ENCODE results near the gene ZFP1. TPM values are rescaled to one million over a fixed set of nuclear protein-coding genes. Genes with fewer than 3 reads are reported as not detected.
"Not testable (repeated sequence)": the region's sequence is repeated elsewhere in the genome, so short reads cannot be mapped to it uniquely, and the experiment has no call there.

Gene ZFP1
- total RNA-seq, 2 donors from 2014 or later, result 9.1 to 10.2 TPM

DNA sequence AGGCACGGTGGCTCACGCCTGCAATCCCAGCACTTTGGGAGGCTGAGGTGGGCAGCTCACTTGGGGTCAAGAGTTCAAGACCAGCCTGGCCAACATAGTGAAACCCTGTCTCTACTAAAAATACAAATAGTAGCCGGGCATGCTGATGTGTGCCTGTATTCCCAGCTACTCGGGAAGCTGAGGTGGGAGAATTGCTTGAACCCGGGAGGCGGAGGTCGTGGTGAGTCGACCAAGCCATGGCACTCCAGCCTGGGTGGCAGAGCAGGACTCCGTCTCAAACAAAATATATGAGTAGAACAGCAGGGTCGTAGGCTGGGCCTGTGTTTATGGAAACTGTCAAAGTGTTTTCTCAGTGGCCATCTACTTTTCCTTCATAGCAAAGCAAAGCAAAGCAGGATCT is 63.0 kb downstream of the ZFP1 start:
- not testable (repeated sequence) for DNase-seq (ENCODE audit: low spot score)

DNA sequence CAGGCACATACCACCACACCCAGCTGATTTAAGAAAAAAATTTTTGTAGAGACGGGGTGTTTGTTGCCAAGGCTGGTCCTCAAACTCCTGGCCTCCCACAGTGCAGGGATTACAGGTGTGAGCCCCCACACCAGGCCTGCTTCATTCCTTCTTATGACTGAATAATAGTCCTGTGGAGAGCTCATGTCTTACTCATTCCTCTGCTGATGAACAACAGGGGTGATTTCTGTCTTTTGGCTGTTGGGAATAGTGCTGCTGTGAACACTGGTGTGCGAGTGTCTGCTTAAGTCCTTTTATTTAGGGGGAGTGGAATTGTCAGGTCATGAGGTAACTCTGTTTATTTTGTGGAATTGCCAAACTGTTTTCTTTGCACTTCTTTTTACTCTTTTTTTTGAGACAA is 67.8 kb downstream of the ZFP1 start:
- no peak for DNase-seq (ENCODE audit: low spot score)
- intact Hi-C loops (cut with DNase I), result no loop called here

More for the DNA sequence above, 63.0 kb downstream of the ZFP1 start:
- intact Hi-C loops (cut with DNase I), result not testable (repeated sequence)

DNA sequence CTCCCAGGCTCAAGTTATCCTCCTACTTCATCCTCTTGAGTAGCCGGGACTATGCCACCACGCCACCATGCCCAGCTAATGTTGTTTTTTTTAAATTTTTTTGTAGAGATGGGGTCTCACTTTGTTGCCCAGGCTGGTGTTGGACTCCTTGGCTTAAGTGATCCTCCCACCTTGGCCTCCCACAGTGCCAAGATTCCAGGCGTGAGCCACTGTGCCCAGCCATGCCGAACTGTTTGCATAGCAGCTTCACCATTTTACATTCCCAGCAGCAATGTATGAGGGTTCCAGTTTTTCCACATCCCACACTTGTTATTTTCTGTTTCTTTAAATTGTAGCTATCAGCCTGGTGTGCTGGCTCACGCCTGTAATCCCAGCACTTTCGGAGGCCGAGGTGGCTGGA is 68.3 kb downstream of the ZFP1 start:
- DNase-seq (ENCODE audit: low spot score), result no peak
- intact Hi-C loops (cut with DNase I), result no loop called here

DNA sequence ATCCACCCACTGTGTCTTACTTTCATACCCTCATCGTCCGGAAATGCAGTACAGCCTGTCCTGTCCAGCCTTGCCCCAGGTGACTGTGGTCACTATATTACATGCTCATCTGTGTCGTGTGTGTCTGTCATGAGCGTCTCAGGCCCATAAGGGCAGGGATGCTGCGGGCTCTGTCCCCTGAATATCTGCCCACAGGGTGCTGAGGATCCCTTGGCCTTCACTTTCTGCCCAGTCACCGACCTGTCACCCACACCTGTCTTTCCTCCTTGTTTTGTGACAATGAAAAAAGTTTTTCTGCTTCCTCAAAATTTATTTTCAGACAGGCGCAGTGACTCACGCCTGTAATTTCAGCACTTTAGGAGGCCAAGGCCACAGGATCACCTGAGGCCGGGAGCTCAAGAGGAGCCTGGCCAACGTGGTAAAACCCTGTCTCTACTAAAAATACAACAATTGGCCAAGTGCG is 69.1 kb downstream of the ZFP1 start:
- intact Hi-C loops (cut with DNase I), result no loop called here
- no peak for DNase-seq (ENCODE audit: low spot score)

DNA sequence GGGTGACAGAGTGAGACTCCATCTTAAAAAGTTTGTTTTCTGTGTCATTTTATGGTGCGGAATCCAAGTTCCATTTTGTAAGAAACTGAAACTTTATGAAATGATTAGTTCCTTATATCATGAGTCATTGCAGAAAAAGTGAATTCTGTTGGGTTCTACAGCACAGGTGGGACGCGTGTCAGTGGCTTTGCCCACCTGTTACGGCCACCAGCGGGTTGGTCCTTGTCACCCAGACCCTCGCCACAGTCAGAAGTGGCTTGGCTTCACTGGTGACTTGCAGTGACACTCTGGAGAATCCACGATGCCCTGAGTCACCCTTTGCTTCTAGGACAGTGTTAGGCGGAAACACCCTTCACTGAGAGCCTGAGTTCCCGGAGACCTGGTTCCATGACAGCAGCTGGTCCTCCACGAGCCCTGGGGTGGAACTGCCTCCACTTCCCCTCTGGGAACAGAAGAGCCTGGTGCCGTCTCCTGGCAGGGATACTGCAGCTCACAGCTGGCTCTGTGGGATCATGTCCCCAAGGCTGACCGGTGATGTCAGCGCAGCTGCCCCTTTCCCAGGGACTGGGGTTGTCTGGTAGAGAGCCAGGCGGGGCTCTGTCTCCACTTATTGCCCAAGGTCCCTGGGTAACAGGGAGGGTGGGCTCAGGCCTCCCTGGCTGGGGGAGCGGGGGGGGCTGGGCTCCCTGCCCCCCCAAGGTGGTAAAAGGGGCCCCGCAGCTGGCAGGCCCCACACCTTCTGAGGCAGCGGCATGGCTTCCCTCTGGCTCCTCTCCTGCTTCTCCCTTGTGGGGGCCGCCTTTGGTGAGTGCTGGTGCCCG is 70.1 kb downstream of the ZFP1 start, which contains the start of gene CTRB1:
TSS of gene CTRB1 (plus strand) at position 733 of the 821 bp plus-strand sequence. CDS start at position 753, 20 bp downstream.
- DNase-seq (ENCODE audit: low spot score), result no peak
- intact Hi-C loops (cut with DNase I), result no loop called here

DNA sequence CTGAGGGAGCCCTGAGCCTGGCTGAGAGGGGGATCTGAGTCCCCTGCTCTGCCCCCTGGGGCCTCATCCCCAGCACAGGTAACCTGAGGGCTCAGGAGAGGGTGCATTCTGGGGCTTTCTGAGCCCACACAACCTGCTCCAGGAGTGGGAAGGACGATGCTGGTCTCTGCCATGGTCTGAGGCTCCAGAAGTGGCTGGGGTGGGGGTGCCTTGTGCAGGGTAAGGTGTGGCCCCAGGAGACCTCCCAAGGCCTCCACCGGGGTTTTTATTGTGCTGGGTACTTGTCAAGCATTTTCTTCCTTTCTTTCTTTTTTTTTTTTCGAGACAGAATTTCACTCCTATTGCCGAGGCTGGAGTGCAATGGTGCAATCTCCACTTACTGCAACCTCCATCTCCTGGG is 70.8 kb downstream of the ZFP1 start:
- DNase-seq (ENCODE audit: low spot score), result no peak
- intact Hi-C loops (cut with DNase I), result no loop called here

DNA sequence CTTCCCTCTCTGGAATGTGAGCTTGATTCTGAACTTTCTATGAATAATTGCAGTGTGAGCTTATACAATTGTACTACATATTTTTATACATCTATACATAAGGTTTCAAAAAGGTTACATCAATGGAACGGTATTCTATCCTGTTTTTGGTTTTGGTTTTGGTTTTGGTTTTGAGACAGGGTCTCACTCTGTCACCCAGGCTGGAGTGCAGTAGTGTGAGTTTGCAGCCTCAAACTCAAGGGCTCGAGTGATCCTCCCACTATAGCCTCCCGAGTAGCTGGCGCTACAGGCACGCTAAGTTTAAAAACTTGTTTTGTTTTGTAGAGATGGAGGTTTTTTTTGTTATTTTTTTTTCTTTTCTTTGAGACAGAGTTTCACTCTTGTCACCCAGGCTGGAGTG is 71.5 kb downstream of the ZFP1 start:
- intact Hi-C loops (cut with DNase I), result loop anchor here in 1 of 2 donors (10.0 kb wide), 1 partner anchor 355 kb away; no protein-coding TSS in a partner anchor
- DNase-seq (ENCODE audit: low spot score), result no peak

Other genes starting within 250 kb of the ZFP1 start
- gene WDR59, start 163.4 kb upstream of the ZFP1 start, total RNA-seq, result 10 to 100 TPM; 32.4 to 32.8 TPM
- 10 to 100 TPM; 15.4 to 23.5 TPM for gene ZNRF1, start 149.5 kb upstream of the ZFP1 start, total RNA-seq
- 1 to 10 TPM in 1 of 2 donors, under 1 TPM in 1; 0.52 to 2.3 TPM for gene LDHD, start 31.7 kb upstream of the ZFP1 start, total RNA-seq
- gene CTRB2, start 58.6 kb downstream of the ZFP1 start, total RNA-seq, result 1 to 10 TPM in 1 of 2 donors, under 1 TPM in 1; 0.79 to 9.1 TPM
- 1 to 10 TPM in 1 of 2 donors, not detected in 1; 4.0 TPM for gene CTRB1, start 70.5 kb downstream of the ZFP1 start, total RNA-seq
- 100 to 1,000 TPM in 1 of 2 donors, 10 to 100 TPM in 1; 48.7 to 104 TPM for gene BCAR1, start 103.1 kb downstream of the ZFP1 start, total RNA-seq

Data from posterior vena cava (tissue), 2 donors.